B cell (primary cell): Measurements from ENCODE around the gene KRT71. TPM values are rescaled to one million over a fixed set of nuclear protein-coding genes. Genes with fewer than 3 reads are reported as not detected.

Source experiments
- ATAC-seq: fragments of 200-7000 bp; cut with Tn5 transposase; one replicate; pipeline ENCODE4 v1.10.0; 2021; ENCODE audit warnings: low read depth, mild to moderate bottlenecking, moderate number of reproducible peaks, moderate library complexity
- CTCF ChIA-PET: fragments of 350-600 bp; sonication (Branson Sonifier 250); formaldehyde crosslinking; loops from one replicate; lab custom pipeline; 2021; ENCODE audit warnings: antibody characterized with exemption, inconsistent platforms; lab: Charles Lee
- POLR2A ChIA-PET: fragments of 350-600 bp; sonication (Branson Sonifier 250); formaldehyde crosslinking; loops from one replicate; lab custom pipeline; 2021; ENCODE audit warnings: antibody characterized with exemption; lab: Charles Lee
- DNase-seq: peaks from one replicate; pipeline ENCODE4 v3.0.0; 2013
- H2AFZ ChIP-seq: 2 replicates; pipeline ENCODE4 v1.6.1; 2012; ENCODE audit warnings: mild to moderate bottlenecking, low read depth, low read length; ENCODE audit not compliant: insufficient read depth, poor library complexity, severe bottlenecking
- H3K27ac ChIP-seq, 2 donors: 1 replicate in 1 of 2; 2 replicates in 1 of 2; pipeline ENCODE4 v1.5.1; 2012 to 2013; ENCODE audit warnings: low read length in 2 of 2, mild to moderate bottlenecking in 2 of 2, moderate library complexity in 1 of 2
- H3K27me3 ChIP-seq, 4 experiments: fragments of 200-600 bp in 1 of 4; sonication (generic) in 1 of 4; replicated peaks in 1 of 4; 1 replicate in 2 of 4; 2 replicates in 2 of 4; pipeline versions ENCODE4 v1.6.1 to v1.7.0; 2013 to 2016; ENCODE audit warnings: low read length in 3 of 4, mild to moderate bottlenecking in 2 of 4, mixed read lengths in 1 of 4, moderate library complexity in 1 of 4; ENCODE audit not compliant: insufficient read depth in 4 of 4, control insufficient read depth in 3 of 4; ENCODE audit errors: control extremely low read depth in 1 of 4
- H3K36me3 ChIP-seq, 2 experiments: replicated peaks in 1 of 2; 1 replicate in 1 of 2; 2 replicates in 1 of 2; pipeline versions ENCODE4 v1.6.1 to v1.7.1; 2013; ENCODE audit warnings: low read length in 1 of 2; ENCODE audit not compliant: insufficient read depth in 2 of 2, control insufficient read depth in 1 of 2; ENCODE audit errors: control extremely low read depth in 1 of 2, extremely low read depth in 1 of 2
- H3K4me1 ChIP-seq, 2 donors: fragments of 200-600 bp in 1 of 2; sonication (generic) in 1 of 2; 1 replicate in 1 of 2; 2 replicates in 1 of 2; pipeline versions ENCODE4 v1.5.1 to v1.6.1; 2013 to 2017; ENCODE audit warnings: low read length in 2 of 2; ENCODE audit not compliant: control insufficient read depth in 2 of 2, insufficient read depth in 2 of 2
- H3K4me2 ChIP-seq: replicated peaks from 2 replicates; pipeline ENCODE3; 2012; ENCODE audit warnings: mild to moderate bottlenecking, low read depth, low read length; ENCODE audit not compliant: poor library complexity, severe bottlenecking
- H3K4me3 ChIP-seq, 5 experiments: fragments of 200-600 bp in 1 of 5; sonication (generic) in 1 of 5; 1 replicate in 3 of 5; 2 replicates in 2 of 5; pipeline versions ENCODE4 v1.5.1 to v1.7.0; 2011 to 2016; ENCODE audit warnings: low read length in 4 of 5, mild to moderate bottlenecking in 4 of 5, low read depth in 2 of 5, control low read depth in 1 of 5, moderate library complexity in 1 of 5; ENCODE audit not compliant: insufficient read depth in 1 of 5; ENCODE audit errors: control extremely low read depth in 1 of 5, extremely low read depth in 1 of 5
- H3K79me2 ChIP-seq: fragments of 200-600 bp; sonication (generic); one replicate; pipeline ENCODE4 v1.6.0; 2016; ENCODE audit warnings: low read length; ENCODE audit not compliant: control insufficient read depth, insufficient read depth
- H3K9ac ChIP-seq: fragments of 200-600 bp; sonication (generic); 2 replicates; pipeline ENCODE4 v1.6.1; 2017; ENCODE audit warnings: mild to moderate bottlenecking, low read length, moderate library complexity
- H3K9me3 ChIP-seq, 3 donors: one replicate each; pipeline versions ENCODE4 v1.6.1 to v1.7.1; 2013; ENCODE audit warnings: low read length in 2 of 3; ENCODE audit not compliant: control insufficient read depth in 2 of 3, insufficient read depth in 1 of 3; ENCODE audit errors: control extremely low read depth in 1 of 3
- H4K20me1 ChIP-seq: 2 replicates; pipeline ENCODE4 v1.6.0; 2012; ENCODE audit warnings: mild to moderate bottlenecking, low read length; ENCODE audit not compliant: insufficient read depth, control insufficient read depth, poor library complexity, severe bottlenecking
- H3K27ac Mint-ChIP-seq: one replicate; pipeline ENCODE4 v1.8.0; 2021; ENCODE audit warnings: mixed read lengths
- H3K27me3 Mint-ChIP-seq: one replicate; pipeline ENCODE4 v1.8.0; 2021; ENCODE audit warnings: mixed read lengths
- H3K4me1 Mint-ChIP-seq: one replicate; pipeline ENCODE4 v1.8.0; 2021; ENCODE audit warnings: mixed read lengths
- H3K4me3 Mint-ChIP-seq: one replicate; pipeline ENCODE4 v1.8.0; 2021; ENCODE audit warnings: mixed read lengths
- H3K9me3 Mint-ChIP-seq: one replicate; pipeline ENCODE4 v1.8.0; 2022; ENCODE audit warnings: mixed read lengths; ENCODE audit not compliant: insufficient read depth
- EZH2 ChIP-seq: IDR thresholded peaks from 2 replicates; pipeline ENCODE4 v1.6.1; 2012; ENCODE audit warnings: borderline replicate concordance, low read depth, mild to moderate bottlenecking, moderate library complexity, low read length; ENCODE audit not compliant: insufficient read depth, poor library complexity, severe bottlenecking
- WGBS: methylation state at CpG from one replicate; pipeline ENCODE4 v1.1.5; 2013; ENCODE audit warnings: missing lambda C conversion rate; ENCODE audit not compliant: insufficient coverage; 5-methylcytosine and 5-hydroxymethylcytosine counted together
- intact Hi-C: fragments of 100-400 bp; cut with micrococcal nuclease; formaldehyde crosslinking; loops from one replicate; pipeline ENCODE4 v1.10.0; 2022
- polyA plus RNA-seq: library from polyadenylated mRNA; depleted of rRNA; stranded (reverse); fragments of >200 nt; gene quantifications from 2 replicates; pipeline ENCODE4 v1.2.3, GENCODE V29; 2012
- total RNA-seq, 2 donors: library from RNA; stranded (reverse); fragments of 120-200 nt in 1 of 2; gene quantifications; 1 replicate in 1 of 2; 2 replicates in 1 of 2; pipeline versions ENCODE4 v1.2.3 to v1.2.4, GENCODE V29; 2013 to 2022
- TF ChIP-seq, protein P1 (sequence below): fragments of 200-600 bp; IDR thresholded peaks from one replicate; pipeline ENCODE4 v1.8.0; 2022; ENCODE audit warnings: antibody characterized with exemption, mild to moderate bottlenecking

The KRT71 gene
- total and polyA plus RNA-seq, 2 donors (not counting 1 experiment from before 2014, with no cell fraction given) = not detected

DNA sequence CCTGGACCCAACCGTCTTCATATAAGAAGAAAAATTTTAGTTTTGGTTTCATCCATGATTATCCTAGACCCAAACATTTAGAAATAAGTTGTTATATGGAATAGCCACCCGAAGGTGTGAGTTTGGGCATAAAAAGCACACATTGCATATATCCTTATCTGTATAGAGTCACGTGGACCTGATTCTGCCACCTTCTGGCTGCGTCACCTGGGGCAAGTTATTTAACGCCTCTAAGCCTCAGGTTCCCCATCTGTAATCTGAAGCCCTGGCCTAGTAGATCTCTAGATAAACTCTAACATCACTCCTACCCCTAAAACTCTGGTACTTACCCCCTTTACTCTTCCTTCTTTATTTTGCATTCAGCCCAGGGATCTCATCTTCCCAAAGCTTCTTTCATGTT, 18.5 kb downstream of the KRT71 start:
- no peak for DNase-seq
- Histone ChIP-seq H3K4me3 (no peak overlapping the region), H3K9ac (no peak overlapping the region), H3K79me2 (no peaks in the 10 kb centered on the region), H3K27me3 (peaks cover 0 to 5% (median 0%) of the 10 kb centered on the region in 4 experiments), H4K20me1 (no peaks in the 10 kb centered on the region), H3K9me3 (no peaks in the 10 kb centered on the region), H3K4me2 (no peak overlapping the region), H2AFZ (no peak overlapping the region), H3K4me1 (no peaks in the 10 kb centered on the region), H3K27ac (no peak overlapping the region), H3K36me3 (no peaks in the 10 kb centered on the region)
- WGBS = 86% methylated on average over 1 of the region's 5 CpGs
- TF ChIP-seq, protein P1, sequence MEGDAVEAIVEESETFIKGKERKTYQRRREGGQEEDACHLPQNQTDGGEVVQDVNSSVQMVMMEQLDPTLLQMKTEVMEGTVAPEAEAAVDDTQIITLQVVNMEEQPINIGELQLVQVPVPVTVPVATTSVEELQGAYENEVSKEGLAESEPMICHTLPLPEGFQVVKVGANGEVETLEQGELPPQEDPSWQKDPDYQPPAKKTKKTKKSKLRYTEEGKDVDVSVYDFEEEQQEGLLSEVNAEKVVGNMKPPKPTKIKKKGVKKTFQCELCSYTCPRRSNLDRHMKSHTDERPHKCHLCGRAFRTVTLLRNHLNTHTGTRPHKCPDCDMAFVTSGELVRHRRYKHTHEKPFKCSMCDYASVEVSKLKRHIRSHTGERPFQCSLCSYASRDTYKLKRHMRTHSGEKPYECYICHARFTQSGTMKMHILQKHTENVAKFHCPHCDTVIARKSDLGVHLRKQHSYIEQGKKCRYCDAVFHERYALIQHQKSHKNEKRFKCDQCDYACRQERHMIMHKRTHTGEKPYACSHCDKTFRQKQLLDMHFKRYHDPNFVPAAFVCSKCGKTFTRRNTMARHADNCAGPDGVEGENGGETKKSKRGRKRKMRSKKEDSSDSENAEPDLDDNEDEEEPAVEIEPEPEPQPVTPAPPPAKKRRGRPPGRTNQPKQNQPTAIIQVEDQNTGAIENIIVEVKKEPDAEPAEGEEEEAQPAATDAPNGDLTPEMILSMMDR = no peak
- TF ChIP-seq EZH2 = no peak
- Mint-ChIP-seq H3K27me3 (peaks cover 4% of the 10 kb centered on the region), H3K4me3 (no peak overlapping the region), H3K9me3 (no peaks in the 10 kb centered on the region), H3K4me1 (no peaks in the 10 kb centered on the region), H3K27ac (no peak overlapping the region)
- ChIA-PET CTCF (no interaction called here), POLR2A (no interaction called here)
- intact Hi-C loops = no loop called here
- no peak for ATAC-seq

DNA sequence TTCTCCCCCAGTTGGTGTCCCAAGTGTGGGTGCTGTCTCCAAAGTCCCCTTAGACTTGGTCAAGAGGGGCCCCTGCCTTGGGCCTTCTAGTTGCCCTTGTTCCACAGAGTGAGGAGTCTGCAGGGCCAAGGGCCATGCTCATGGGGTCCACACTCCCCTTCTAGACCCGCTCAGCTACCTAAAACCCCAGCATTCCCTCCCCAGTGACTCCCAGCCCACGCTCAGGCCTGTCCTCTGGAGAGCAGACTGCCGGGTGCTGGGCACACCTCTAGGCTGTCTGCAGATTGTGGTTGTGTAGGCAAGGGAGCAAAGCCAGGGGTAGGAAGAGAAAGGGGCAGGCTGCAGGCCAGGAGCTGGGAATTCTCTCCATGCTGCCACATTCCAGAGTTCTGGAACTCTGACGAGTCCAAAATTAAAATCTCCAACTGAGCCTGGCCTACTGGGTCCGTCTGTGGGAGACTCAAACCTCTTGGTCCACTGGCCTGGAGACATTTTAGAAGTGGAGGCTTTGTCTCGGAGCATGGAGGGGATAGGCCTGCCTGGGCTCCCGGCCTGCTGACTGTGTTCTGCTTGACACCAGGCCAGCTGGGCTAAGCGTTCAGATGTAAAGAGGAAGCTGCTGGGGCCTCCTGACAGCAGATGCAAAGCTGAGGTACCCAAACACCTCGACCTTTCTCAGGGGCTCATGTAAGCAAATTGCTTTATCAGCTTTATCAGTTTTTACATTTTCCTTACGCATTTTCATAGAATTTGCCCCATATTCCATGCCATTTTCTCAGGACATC, 19.1 kb downstream of the KRT71 start:
- Histone ChIP-seq H3K27me3 (peaks cover 0 to 5% (median 0%) of the 10 kb centered on the region in 4 experiments), H3K79me2 (no peaks in the 10 kb centered on the region), H2AFZ (no peak overlapping the region), H3K4me2 (no peak overlapping the region), H3K36me3 (no peaks in the 10 kb centered on the region), H3K27ac (no peak overlapping the region), H4K20me1 (no peaks in the 10 kb centered on the region), H3K4me1 (no peaks in the 10 kb centered on the region), H3K4me3 (no peak overlapping the region), H3K9ac (no peak overlapping the region), H3K9me3 (no peaks in the 10 kb centered on the region)
- intact Hi-C loops = no loop called here
- CTCF ChIA-PET = no interaction called here
- no peak for ATAC-seq
- H3K4me1 Mint-ChIP-seq = no peaks in the 10 kb centered on the region
- 65% methylated on average over 7 of the region's 10 CpGs for WGBS
- no peak for DNase-seq
- POLR2A ChIA-PET = no interaction called here
- H3K27me3 Mint-ChIP-seq = peaks cover 4% of the 10 kb centered on the region
- peak overlapping the region; percentile 20 for H3K27ac Mint-ChIP-seq
- no peak overlapping the region for H3K4me3 Mint-ChIP-seq
- H3K9me3 Mint-ChIP-seq = no peaks in the 10 kb centered on the region
- TF ChIP-seq, protein P1 = no peak
- TF ChIP-seq EZH2 = no peak
